Transverse colon (tissue), 3 donors: Measurements from ENCODE around the gene CBX8.

Source experiments
- CTCF ChIP-seq, 5 experiments: fragments of 200-600 bp in 3 of 5; fragments of 450-650 bp in 2 of 5; sonication (generic) in 3 of 5; IDR thresholded peaks; 1 replicate in 2 of 5; 2 replicates in 3 of 5; pipeline ENCODE4 v1.5.1; 2016 to 2017; ENCODE audit warnings: antibody characterized with exemption in 5 of 5, inconsistent platforms in 3 of 5, mild to moderate bottlenecking in 2 of 5, moderate library complexity in 1 of 5
- POLR2A ChIP-seq: fragments of 450-650 bp; IDR thresholded peaks from one replicate; pipeline ENCODE4 v1.6.1; 2016; ENCODE audit warnings: antibody characterized with exemption, mild to moderate bottlenecking, moderate library complexity

GRCh38 chr17:79826204-79826680 is 29.4 kb upstream of the CBX8 start:
- TF ChIP-seq CTCF (IDR thresholded peaks at IDR 0.05) (no peak), POLR2A (no peak)
